Astrocyte (in vitro differentiated cells and primary cell): ENCODE results near the gene KLK5.

ENCODE experiments used
- EZH2 ChIP-seq: IDR thresholded peaks from 2 replicates; pipeline ENCODE4 v1.6.1; 2012; ENCODE audit warnings: mild to moderate bottlenecking, low read length, inconsistent platforms; ENCODE audit not compliant: insufficient read depth
- TF ChIP-seq, protein P1 (sequence below): IDR thresholded peaks from 2 replicates; pipeline ENCODE4 v1.5.1; 2011; ENCODE audit warnings: low read depth, mild to moderate bottlenecking, inconsistent platforms, low read length, moderate library complexity; ENCODE audit not compliant: insufficient read depth

GRCh38 chr19:50979758-50980157 lies 26.9 kb upstream of the KLK5 start:
- TF ChIP-seq, protein P1, sequence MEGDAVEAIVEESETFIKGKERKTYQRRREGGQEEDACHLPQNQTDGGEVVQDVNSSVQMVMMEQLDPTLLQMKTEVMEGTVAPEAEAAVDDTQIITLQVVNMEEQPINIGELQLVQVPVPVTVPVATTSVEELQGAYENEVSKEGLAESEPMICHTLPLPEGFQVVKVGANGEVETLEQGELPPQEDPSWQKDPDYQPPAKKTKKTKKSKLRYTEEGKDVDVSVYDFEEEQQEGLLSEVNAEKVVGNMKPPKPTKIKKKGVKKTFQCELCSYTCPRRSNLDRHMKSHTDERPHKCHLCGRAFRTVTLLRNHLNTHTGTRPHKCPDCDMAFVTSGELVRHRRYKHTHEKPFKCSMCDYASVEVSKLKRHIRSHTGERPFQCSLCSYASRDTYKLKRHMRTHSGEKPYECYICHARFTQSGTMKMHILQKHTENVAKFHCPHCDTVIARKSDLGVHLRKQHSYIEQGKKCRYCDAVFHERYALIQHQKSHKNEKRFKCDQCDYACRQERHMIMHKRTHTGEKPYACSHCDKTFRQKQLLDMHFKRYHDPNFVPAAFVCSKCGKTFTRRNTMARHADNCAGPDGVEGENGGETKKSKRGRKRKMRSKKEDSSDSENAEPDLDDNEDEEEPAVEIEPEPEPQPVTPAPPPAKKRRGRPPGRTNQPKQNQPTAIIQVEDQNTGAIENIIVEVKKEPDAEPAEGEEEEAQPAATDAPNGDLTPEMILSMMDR = no peak
- TF ChIP-seq EZH2 = no peak
